K562 (cell line): ENCODE data around the gene GRAMD4. TPM values are rescaled to one million over a fixed set of nuclear protein-coding genes. Genes with fewer than 3 reads are reported as not detected.

ENCODE experiments used
- ATAC-seq: fragments of 200-7000 bp; cut with Tn5 transposase; 3 replicates; pipeline ENCODE4 v1.9.1; 2020; ENCODE audit warnings: moderate library complexity
- BruUV-seq: library from RNA; stranded (reverse); fragments of 400-500 nt; replicated peaks from 2 replicates; lab custom pipeline; 2021; lab: Mats Ljungman, UMichigan
- CTCF ChIA-PET: fragments of 300-600 bp; formaldehyde crosslinking; extraction: SDS; loops from one replicate; lab custom pipeline; 2021; ENCODE audit warnings: low intra/inter-chr PET ratio; lab: Yijun Ruan, JAX
- POLR2A ChIA-PET: fragments of 300-600, 350-650 bp; sonication (Branson Sonifier 250); formaldehyde crosslinking; extraction: SDS; loops from one replicate; lab custom pipeline; 2021; ENCODE audit warnings: antibody characterized with exemption, inconsistent platforms; lab: Yijun Ruan, JAX
- DNase-seq, 4 experiments: peaks; one replicate each; pipeline versions ENCODE4 v3.0.0 to v3.0.0-alpha.2; 2011 to 2018; ENCODE audit warnings: low spot score in 3 of 4, mixed read lengths in 3 of 4; ENCODE audit errors: extremely low read depth in 1 of 4
- FAIRE-seq: peaks from 2 replicates; lab custom pipeline; 2011; peaks lifted over from hg19 to GRCh38; lab: Jason Lieb, UNC
- H2AFZ ChIP-seq: 2 replicates; pipeline ENCODE4 v1.6.0; 2011; ENCODE audit warnings: low read depth, low read length, control low read depth, inconsistent platforms
- H3K27ac ChIP-seq: fragments of 200-600 bp; 3 replicates; pipeline ENCODE4 v1.8.0; 2011; ENCODE audit warnings: low read depth, mild to moderate bottlenecking, control low read depth, inconsistent platforms, low read length, moderate library complexity, mixed read lengths; ENCODE audit errors: extremely low read depth
- H3K27me3 ChIP-seq, 2 experiments: fragments of 300-600 bp in 1 of 2; 2 replicates in 1 of 2; 3 replicates in 1 of 2; pipeline versions ENCODE4 v1.6.0 to v1.8.0; 2011; ENCODE audit warnings: inconsistent platforms in 2 of 2, low read length in 2 of 2, mild to moderate bottlenecking in 1 of 2, mixed read lengths in 1 of 2, moderate library complexity in 1 of 2; ENCODE audit not compliant: control insufficient read depth in 2 of 2, insufficient read depth in 2 of 2
- H3K36me3 ChIP-seq: fragments of 300-600 bp; 3 replicates; pipeline ENCODE4 v1.8.0; 2011; ENCODE audit warnings: mild to moderate bottlenecking, low read length, inconsistent platforms; ENCODE audit not compliant: control insufficient read depth, insufficient read depth
- H3K4me1 ChIP-seq, 2 experiments: fragments of 200-600 bp in 1 of 2; replicated peaks in 1 of 2; 2 replicates in 1 of 2; 3 replicates in 1 of 2; pipeline versions ENCODE4 v1.5.1 to v1.8.0; 2011; ENCODE audit warnings: inconsistent platforms in 2 of 2, low read length in 2 of 2, mild to moderate bottlenecking in 1 of 2, mixed read lengths in 1 of 2, moderate library complexity in 1 of 2; ENCODE audit not compliant: control insufficient read depth in 2 of 2, insufficient read depth in 2 of 2
- H3K4me2 ChIP-seq: 2 replicates; pipeline ENCODE4 v1.6.1; 2011; ENCODE audit warnings: low read length, control low read depth, inconsistent platforms, mixed read lengths; ENCODE audit not compliant: insufficient read depth
- H3K4me3 ChIP-seq: fragments of 200-600 bp; sonication (generic), shearing (Covaris generic); 2 replicates; pipeline ENCODE4 v1.5.1; 2016; ENCODE audit warnings: control low read depth, inconsistent platforms
- H3K79me2 ChIP-seq: fragments of 200-600 bp; 3 replicates; pipeline ENCODE4 v1.8.0; 2011; ENCODE audit warnings: low read length, inconsistent platforms; ENCODE audit not compliant: control insufficient read depth, insufficient read depth
- H3K9ac ChIP-seq, 2 experiments: 2 replicates each; pipeline versions ENCODE4 v1.6.0 to v1.6.1; 2011; ENCODE audit warnings: low read depth in 2 of 2, low read length in 2 of 2, control low read depth in 1 of 2, inconsistent platforms in 1 of 2, mild to moderate bottlenecking in 1 of 2, mixed read lengths in 1 of 2; ENCODE audit not compliant: insufficient read depth in 1 of 2
- H3K9me1 ChIP-seq: one replicate; pipeline ENCODE4 v1.6.0; 2011; ENCODE audit warnings: inconsistent platforms, mild to moderate bottlenecking, low read length, moderate library complexity; ENCODE audit not compliant: control insufficient read depth, insufficient read depth
- H3K9me3 ChIP-seq: replicated peaks from 2 replicates; pipeline ENCODE4 v1.5.1; 2011; ENCODE audit warnings: low read depth, low read length, inconsistent platforms; ENCODE audit not compliant: control insufficient read depth, insufficient read depth
- H4K20me1 ChIP-seq: replicated peaks from 2 replicates; pipeline ENCODE4 v1.6.1; 2011; ENCODE audit warnings: low read length, inconsistent platforms, mixed read lengths; ENCODE audit not compliant: control insufficient read depth, insufficient read depth
- CTBP1 ChIP-seq: fragments of 450-650 bp; IDR thresholded peaks from 2 replicates; pipeline ENCODE4 v1.6.1; 2016; ENCODE audit warnings: borderline replicate concordance
- DEAF1 ChIP-seq: fragments of 450-650 bp; formaldehyde crosslinking; IDR thresholded peaks from 2 replicates; pipeline ENCODE4 v1.4.0; 2020; ENCODE audit warnings: mild to moderate bottlenecking, moderate library complexity
- FIP1L1 ChIP-seq: fragments of 200-400 bp; formaldehyde crosslinking; IDR thresholded peaks from 2 replicates; pipeline ENCODE4 v1.6.1; 2018; ENCODE audit warnings: mild to moderate bottlenecking, low read depth, low read length; ENCODE audit not compliant: poor library complexity, severe bottlenecking
- HDAC6 ChIP-seq: IDR thresholded peaks from 2 replicates; pipeline ENCODE4 v1.6.1; 2012; ENCODE audit warnings: low read depth, mild to moderate bottlenecking, control low read depth, inconsistent platforms, low read length, moderate library complexity
- KDM4B ChIP-seq, 2 experiments: fragments of 450-650 bp in 1 of 2; sonication (generic) in 1 of 2; IDR thresholded peaks; 2 replicates each; pipeline ENCODE4 v1.6.1; 2016 to 2017; ENCODE audit warnings: borderline replicate concordance in 2 of 2, antibody characterized with exemption in 1 of 2, low read depth in 1 of 2, mild to moderate bottlenecking in 1 of 2
- MEIS2 ChIP-seq: fragments of 450-650 bp; IDR thresholded peaks from 2 replicates; pipeline ENCODE4 v1.6.1; 2014; ENCODE audit warnings: mild to moderate bottlenecking; ENCODE audit not compliant: partially characterized antibody
- NCOA1 ChIP-seq: fragments of 450-650 bp; IDR thresholded peaks from 2 replicates; pipeline ENCODE4 v1.6.1; 2016; ENCODE audit warnings: low read depth
- NR0B1 ChIP-seq: fragments of 450-650 bp; IDR thresholded peaks from one replicate; pipeline ENCODE4 v1.6.1; 2018; ENCODE audit warnings: mild to moderate bottlenecking, moderate library complexity; ENCODE audit not compliant: partially characterized antibody
- POLR2H ChIP-seq: IDR thresholded peaks from 2 replicates; pipeline ENCODE4 v1.6.1; 2016; ENCODE audit warnings: missing genetic modification characterization, low read depth, mild to moderate bottlenecking, control low read depth, missing compliant biosample characterization, moderate library complexity
- SMARCA5 ChIP-seq: fragments of 450-650 bp; IDR thresholded peaks from 2 replicates; pipeline ENCODE4 v1.6.1; 2016
- SMC3 ChIP-seq: conservative IDR thresholded peaks from 2 replicates; pipeline ENCODE4 v1.6.1; 2011; ENCODE audit warnings: low read depth, low read length, improper control_type of control experiment; ENCODE audit not compliant: insufficient read depth
- ZFX ChIP-seq: sonication (generic); formaldehyde crosslinking; IDR thresholded peaks from 2 replicates; pipeline ENCODE4 v1.8.0; 2022; ENCODE audit warnings: mild to moderate bottlenecking, missing genetic modification reagents, moderate library complexity
- ZNF140 ChIP-seq: fragments of 250-450 bp; sonication (Bioruptor Pico); IDR thresholded peaks from 2 replicates; pipeline ENCODE4 v1.8.0; 2021; ENCODE audit warnings: moderate library complexity, mild to moderate bottlenecking, inconsistent platforms
- WGBS: fragments of 100-300 bp; shearing (Covaris generic); methylation state at CpG from one replicate; pipeline ENCODE4 v1.1.6; 2016; ENCODE audit warnings: low coverage, mixed read lengths; ENCODE audit not compliant: insufficient coverage; ENCODE audit errors: missing lambda C conversion rate; 5-methylcytosine and 5-hydroxymethylcytosine counted together
- in situ Hi-C: fragments of 300-500 bp; cut with MboI; formaldehyde crosslinking; loops from 4 replicates; pipeline ENCODE4 v1.15.0; 2018; ENCODE audit warnings: inconsistent platforms, mixed read lengths
- intact Hi-C: fragments of 100-400 bp; cut with micrococcal nuclease; formaldehyde crosslinking; loops from 2 replicates; pipeline ENCODE4 v1.14.2; 2022
- polyA plus RNA-seq, 8 experiments: library from polyadenylated mRNA; depleted of rRNA in 4 of 8; stranded (reverse) in 5 of 8; unstranded in 3 of 8; fragments of >200 nt; fragmentation: Nextera tagmentation in 2 of 8; fragmentation: Illumina TruSeq in 1 of 8; extraction: Ambion mirVana in 2 of 8; extraction: Trizol in 1 of 8; gene quantifications; 2 replicates each; pipeline versions ENCODE4 v1.2.1 to v1.2.3, GENCODE V29; 2011 to 2014; ENCODE audit warnings: inconsistent platforms in 1 of 8, missing spikeins in 1 of 8
- total RNA-seq, 7 experiments: library from RNA; depleted of rRNA in 6 of 7; stranded (reverse); fragments of >200 nt in 6 of 7; fragmentation: Illumina TruSeq in 2 of 7; extraction: Trizol in 2 of 7; gene quantifications; 2 replicates each; pipeline versions ENCODE4 v1.2.1 to v1.2.3, GENCODE V29; 2011 to 2021; ENCODE audit warnings: low replicate concordance in 1 of 7
- TF ChIP-seq, protein P1 (sequence below): fragments of 250-450 bp; sonication (Bioruptor Pico); IDR thresholded peaks from 2 replicates; pipeline ENCODE4 v1.5.0; 2020; ENCODE audit warnings: mild to moderate bottlenecking

Gene GRAMD4
- total and polyA plus RNA-seq, 9 of the 15 experiments (the other 6 are each of a cell fraction or from before 2014, with no cell fraction given), result 0.18 to 44.8 (median 18.6) TPM

GRCh38 chr22:46629291-46629690, 9.1 kb downstream of the GRAMD4 start (continued):
- TF ChIP-seq, protein P1, sequence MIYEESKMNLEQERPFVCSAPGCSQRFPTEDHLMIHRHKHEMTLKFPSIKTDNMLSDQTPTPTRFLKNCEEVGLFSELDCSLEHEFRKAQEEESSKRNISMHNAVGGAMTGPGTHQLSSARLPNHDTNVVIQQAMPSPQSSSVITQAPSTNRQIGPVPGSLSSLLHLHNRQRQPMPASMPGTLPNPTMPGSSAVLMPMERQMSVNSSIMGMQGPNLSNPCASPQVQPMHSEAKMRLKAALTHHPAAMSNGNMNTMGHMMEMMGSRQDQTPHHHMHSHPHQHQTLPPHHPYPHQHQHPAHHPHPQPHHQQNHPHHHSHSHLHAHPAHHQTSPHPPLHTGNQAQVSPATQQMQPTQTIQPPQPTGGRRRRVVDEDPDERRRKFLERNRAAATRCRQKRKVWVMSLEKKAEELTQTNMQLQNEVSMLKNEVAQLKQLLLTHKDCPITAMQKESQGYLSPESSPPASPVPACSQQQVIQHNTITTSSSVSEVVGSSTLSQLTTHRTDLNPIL (CRISPR knock-in tag), result no peak
- TF ChIP-seq ZFX, result no peak
- TF ChIP-seq MEIS2, result no peak
- no peak for TF ChIP-seq NCOA1
- TF ChIP-seq SMC3, result no peak
- TF ChIP-seq CTBP1, result no peak
- no peak for TF ChIP-seq HDAC6
- no peak for TF ChIP-seq SMARCA5

DNA sequence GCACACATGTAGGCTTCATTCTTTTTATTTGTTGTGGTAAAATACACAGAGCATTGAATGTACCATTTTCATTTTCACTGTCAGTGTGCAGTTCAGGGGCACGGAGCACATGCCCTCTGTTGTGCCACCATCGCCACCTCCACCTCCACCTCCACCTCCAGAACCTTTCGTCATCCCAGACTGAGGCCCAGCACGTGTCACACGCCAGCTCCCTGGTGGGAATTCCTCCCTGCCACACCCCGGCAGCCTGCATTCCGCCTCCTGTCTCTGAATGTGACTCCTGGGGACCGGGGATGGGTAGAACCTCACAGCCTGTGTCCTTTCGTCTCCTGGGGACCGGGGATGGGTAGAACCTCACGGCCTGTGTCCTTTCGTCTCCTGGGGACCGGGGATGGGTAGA, 10.9 kb downstream of the GRAMD4 start:
- intact Hi-C loops, result no loop called here
- peaks cover 14% of the 10 kb centered on the region; the same call in 1 of the 3 replicates for H3K36me3 ChIP-seq
- no peak overlapping the region for H3K9ac ChIP-seq
- no peaks in the 10 kb centered on the region; the same call in 1 of the 2 replicates for H4K20me1 ChIP-seq
- TF ChIP-seq KDM4B (IDR thresholded peaks at IDR 0.05; ENCODE audit: borderline replicate concordance in 2 of 2, low read depth in 1 of 2) (no peak), ZNF140 (CRISPR knock-in tag) (no peak), POLR2H (tag) (no peak), FIP1L1 (no peak), NR0B1 (no peak), DEAF1 (CRISPR knock-in tag) (no peak)
- H3K27ac ChIP-seq, result no peak overlapping the region
- no peak overlapping the region for H3K4me3 ChIP-seq
- 88% methylated on average over 10 of the region's 13 CpGs for WGBS
- no peaks in the 10 kb centered on the region for H3K27me3 ChIP-seq
- peaks cover 2% of the 10 kb centered on the region; the same call in 2 of the 3 replicates for H3K79me2 ChIP-seq
- no peak overlapping the region for H3K4me2 ChIP-seq
- in situ Hi-C loops, result no loop called here
- DNase-seq, result no peak
- no peak for ATAC-seq
- peaks cover 3% of the 10 kb centered on the region for H3K9me1 ChIP-seq
- H2AFZ ChIP-seq, result no peak overlapping the region
- H3K9me3 ChIP-seq, result no peaks in the 10 kb centered on the region
- peaks cover 9 to 59% of the 10 kb centered on the region in 2 experiments; a peak in 4 of 5 replicates for H3K4me1 ChIP-seq
- ChIA-PET POLR2A (no interaction called here), CTCF (no interaction called here)
- FAIRE-seq, result no peak
- BruUV-seq, result no TSS peak
